ENCODE measurements around the gene MAN1C1. TPM values are rescaled to one million over a fixed set of nuclear protein-coding genes. Genes with fewer than 3 reads are reported as not detected.

The MAN1C1 gene
- total RNA-seq, 2 donors from 2014 or later: 22.8 to 34.4 TPM

DNA sequence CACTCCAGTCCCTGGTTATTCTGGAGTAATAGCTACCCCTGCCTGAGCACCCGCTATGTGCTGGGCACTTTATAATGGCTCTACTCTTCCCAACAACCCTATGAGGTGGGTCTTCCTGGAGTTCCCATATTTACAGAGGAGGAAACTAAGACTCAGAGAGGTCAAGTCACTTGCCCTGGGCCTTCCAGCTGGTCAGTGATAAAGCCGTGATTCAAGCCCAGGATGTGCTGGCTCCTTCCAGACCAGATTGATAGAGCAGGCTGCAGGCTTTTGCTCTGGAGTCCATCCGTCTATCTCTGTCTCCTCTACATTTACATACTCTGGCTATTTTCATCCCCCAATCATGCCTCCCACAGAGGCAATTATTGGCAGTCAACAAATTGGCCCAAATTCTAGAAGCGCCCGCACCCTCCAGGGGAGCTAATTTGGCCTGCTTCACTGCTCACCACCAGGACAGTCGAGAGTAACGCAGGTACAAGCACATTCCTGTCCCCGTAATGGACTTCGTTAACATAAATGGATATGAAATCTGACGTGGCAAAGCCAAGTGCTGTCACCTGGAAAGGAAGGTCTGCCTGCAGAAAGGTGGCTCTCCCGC, 143.6 kb downstream of the MAN1C1 start:
- H3K27ac ChIP-seq: no peak overlapping the region
- no peak overlapping the region for H3K4me3 ChIP-seq
- TF ChIP-seq, protein P1, sequence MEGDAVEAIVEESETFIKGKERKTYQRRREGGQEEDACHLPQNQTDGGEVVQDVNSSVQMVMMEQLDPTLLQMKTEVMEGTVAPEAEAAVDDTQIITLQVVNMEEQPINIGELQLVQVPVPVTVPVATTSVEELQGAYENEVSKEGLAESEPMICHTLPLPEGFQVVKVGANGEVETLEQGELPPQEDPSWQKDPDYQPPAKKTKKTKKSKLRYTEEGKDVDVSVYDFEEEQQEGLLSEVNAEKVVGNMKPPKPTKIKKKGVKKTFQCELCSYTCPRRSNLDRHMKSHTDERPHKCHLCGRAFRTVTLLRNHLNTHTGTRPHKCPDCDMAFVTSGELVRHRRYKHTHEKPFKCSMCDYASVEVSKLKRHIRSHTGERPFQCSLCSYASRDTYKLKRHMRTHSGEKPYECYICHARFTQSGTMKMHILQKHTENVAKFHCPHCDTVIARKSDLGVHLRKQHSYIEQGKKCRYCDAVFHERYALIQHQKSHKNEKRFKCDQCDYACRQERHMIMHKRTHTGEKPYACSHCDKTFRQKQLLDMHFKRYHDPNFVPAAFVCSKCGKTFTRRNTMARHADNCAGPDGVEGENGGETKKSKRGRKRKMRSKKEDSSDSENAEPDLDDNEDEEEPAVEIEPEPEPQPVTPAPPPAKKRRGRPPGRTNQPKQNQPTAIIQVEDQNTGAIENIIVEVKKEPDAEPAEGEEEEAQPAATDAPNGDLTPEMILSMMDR (IDR thresholded peaks at IDR 0.05): no peak
- no peaks in the 10 kb centered on the region for H3K4me1 ChIP-seq (replicated peaks)
- 73% methylated on average over 11 of the region's 11 CpGs for WGBS
- H3K9me3 ChIP-seq: no peaks in the 10 kb centered on the region
- DNase-seq (ENCODE audit: low spot score): no peak
- intact Hi-C loops (cut with DNase I): no loop called here
- H3K36me3 ChIP-seq: no peaks in the 10 kb centered on the region
- no peaks in the 10 kb centered on the region for H3K27me3 ChIP-seq (replicated peaks; ENCODE audit: insufficient read depth)

DNA sequence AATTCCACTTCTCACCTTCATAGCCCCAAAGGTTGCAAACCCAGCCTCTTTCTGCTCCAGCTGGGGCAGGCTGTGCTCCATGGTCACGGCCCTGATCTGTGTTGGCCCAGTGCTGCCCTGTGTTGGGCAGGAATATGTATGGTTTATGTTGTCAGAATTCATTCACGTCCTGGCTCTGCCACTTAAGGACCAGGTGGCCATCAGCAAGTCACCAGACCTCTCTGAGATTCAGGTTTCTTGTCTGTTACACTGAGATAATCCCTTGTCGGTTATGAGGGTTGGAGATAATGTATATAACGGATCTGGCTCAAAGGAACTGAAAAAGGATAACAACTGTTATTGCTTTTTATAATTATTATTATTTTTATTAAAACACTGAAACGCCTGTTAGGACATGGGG, 144.3 kb downstream of the MAN1C1 start:
- WGBS: 70% methylated on average over 5 of the region's 5 CpGs
- no peak for TF ChIP-seq POLR2A (IDR thresholded peaks at IDR 0.05)
- TF ChIP-seq, protein P1 (IDR thresholded peaks at IDR 0.05): no peak
- Histone ChIP-seq H3K4me3 (no peak overlapping the region), H3K27me3 (replicated peaks; ENCODE audit: insufficient read depth) (no peaks in the 10 kb centered on the region), H3K4me1 (replicated peaks) (peaks cover 5% of the 10 kb centered on the region), H3K27ac (no peak overlapping the region), H3K36me3 (no peaks in the 10 kb centered on the region), H3K9me3 (no peaks in the 10 kb centered on the region)
- no peak for DNase-seq (ENCODE audit: low spot score)
- intact Hi-C loops (cut with DNase I): no loop called here

DNA sequence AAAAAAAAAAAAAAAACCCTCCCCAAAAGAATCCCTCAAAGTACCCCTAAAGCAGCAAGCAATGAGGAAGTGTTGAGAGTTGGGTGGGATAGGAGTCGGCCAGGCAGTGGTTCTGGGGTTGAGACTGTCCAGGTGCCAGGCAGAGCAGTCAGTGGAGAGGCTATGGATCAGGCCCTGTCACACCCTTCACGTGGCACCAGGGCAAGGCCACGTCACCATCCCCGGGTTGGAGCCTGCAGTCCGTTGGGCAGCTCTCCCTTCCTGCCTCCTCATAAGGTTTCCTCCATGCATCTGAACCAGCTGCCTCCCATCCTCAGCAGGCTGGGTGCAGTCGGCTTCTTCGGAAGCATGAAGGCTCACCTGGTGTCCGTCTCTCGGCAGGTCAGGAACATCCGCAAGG, 146.9 kb downstream of the MAN1C1 start:
- H3K9me3 ChIP-seq: no peaks in the 10 kb centered on the region
- H3K4me1 ChIP-seq (replicated peaks): peaks cover 13% of the 10 kb centered on the region
- no peaks in the 10 kb centered on the region for H3K36me3 ChIP-seq
- no peak overlapping the region for H3K4me3 ChIP-seq
- 94% methylated on average over 9 of the region's 10 CpGs for WGBS
- H3K27ac ChIP-seq: no peak overlapping the region
- H3K27me3 ChIP-seq (replicated peaks; ENCODE audit: insufficient read depth): no peaks in the 10 kb centered on the region
- DNase-seq (ENCODE audit: low spot score): no peak
- TF ChIP-seq POLR2AphosphoS5 (IDR thresholded peaks at IDR 0.05): no peak
- intact Hi-C loops (cut with DNase I): no loop called here

DNA sequence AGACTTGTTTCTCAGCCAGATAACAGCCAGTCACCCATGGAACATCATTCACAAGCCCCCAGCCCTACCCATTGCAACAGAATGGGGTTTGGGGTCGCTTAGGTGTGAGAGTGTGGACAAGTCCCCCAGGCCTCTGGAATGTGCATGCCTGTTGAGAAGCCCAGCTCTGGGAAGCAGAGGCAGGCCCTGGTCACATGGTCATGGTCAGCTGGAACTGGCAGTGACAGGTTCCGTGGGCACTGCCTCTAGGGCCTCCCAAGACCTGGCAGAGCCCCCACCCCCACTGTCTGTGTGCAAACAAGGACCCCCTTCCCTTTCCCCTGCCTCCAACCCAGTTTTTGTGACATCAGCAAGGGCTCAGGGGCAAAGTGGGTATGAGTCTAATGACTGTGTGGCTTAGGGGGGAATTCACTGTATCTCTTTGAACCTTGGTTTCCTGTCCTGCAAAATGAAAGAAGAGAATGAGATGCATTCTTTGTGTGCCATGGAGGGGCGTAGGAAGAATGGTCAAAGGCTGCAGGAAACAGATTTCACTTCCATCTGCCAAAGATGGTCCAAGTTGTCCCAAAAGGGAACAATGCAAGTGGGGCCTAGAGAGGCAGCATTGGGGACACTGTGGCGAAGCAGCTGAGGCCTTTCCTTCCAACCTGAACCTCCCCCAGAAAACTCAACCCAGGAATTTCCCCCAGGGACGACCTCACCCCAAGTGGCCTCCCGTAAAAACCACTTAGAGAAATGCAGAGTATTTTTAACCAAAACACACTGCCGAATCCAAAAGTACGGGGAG, 148.7 kb downstream of the MAN1C1 start:
- H3K27me3 ChIP-seq (replicated peaks; ENCODE audit: insufficient read depth): no peaks in the 10 kb centered on the region
- intact Hi-C loops (cut with DNase I): no loop called here
- H3K4me1 ChIP-seq (replicated peaks): peaks cover 19% of the 10 kb centered on the region
- WGBS: 34% methylated on average over 8 of the region's 8 CpGs
- H3K27ac ChIP-seq: peak overlapping the region; percentile 16 to 66
- no peak for TF ChIP-seq POLR2A (IDR thresholded peaks at IDR 0.05)
- TF ChIP-seq, protein P1 (IDR thresholded peaks at IDR 0.05): no peak
- no peak for TF ChIP-seq POLR2AphosphoS5 (IDR thresholded peaks at IDR 0.05)
- no peak for DNase-seq (ENCODE audit: low spot score)
- no peak overlapping the region for H3K4me3 ChIP-seq
- no peaks in the 10 kb centered on the region for H3K36me3 ChIP-seq
- no peaks in the 10 kb centered on the region for H3K9me3 ChIP-seq

DNA sequence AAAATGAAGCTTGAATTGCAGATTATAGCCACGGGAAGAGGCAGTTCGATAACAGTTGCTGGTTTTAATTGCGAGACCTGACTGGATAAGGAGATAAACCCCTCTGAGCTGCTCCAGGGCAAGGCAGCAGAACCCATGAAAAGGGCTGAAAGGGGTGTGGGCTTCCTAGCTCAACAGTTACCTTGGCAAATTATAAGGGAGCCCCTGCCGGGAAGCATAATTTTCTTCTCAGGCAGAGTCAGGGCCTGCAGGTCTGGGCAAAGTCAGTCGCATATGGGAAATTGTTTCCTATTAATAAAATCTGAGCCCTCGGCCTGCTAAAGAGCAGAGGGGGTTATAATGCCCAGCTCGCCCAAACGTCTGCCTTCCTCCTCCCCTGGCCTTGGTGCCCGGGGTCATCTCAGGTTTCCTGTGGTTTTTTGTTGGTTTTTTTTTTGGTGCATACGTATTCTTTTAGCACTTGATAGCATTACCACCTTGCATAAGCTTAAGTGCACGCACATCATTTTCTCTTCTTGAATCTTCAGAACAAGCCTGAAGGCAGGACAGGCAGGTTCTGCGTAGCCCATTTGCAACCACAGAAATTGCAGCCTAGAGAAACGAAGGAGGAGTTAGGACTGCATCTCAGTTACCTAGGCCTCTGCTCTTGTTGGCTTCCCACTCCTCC, 149.5 kb downstream of the MAN1C1 start:
- Histone ChIP-seq H3K27ac (peak overlapping the region; percentile 16 to 66), H3K4me3 (no peak overlapping the region), H3K36me3 (no peaks in the 10 kb centered on the region), H3K9me3 (no peaks in the 10 kb centered on the region), H3K27me3 (replicated peaks; ENCODE audit: insufficient read depth) (no peaks in the 10 kb centered on the region), H3K4me1 (replicated peaks) (peaks cover 25% of the 10 kb centered on the region)
- DNase-seq (ENCODE audit: low spot score): no peak
- intact Hi-C loops (cut with DNase I): no loop called here
- TF ChIP-seq, protein P1 (IDR thresholded peaks at IDR 0.05): no peak
- peak; percentile 14 for TF ChIP-seq POLR2AphosphoS5 (IDR thresholded peaks at IDR 0.05)
- TF ChIP-seq POLR2A (IDR thresholded peaks at IDR 0.05): no peak
- 35% methylated on average over 13 of the region's 13 CpGs for WGBS
